Mucosa of stomach (tissue), 1 donor: ENCODE measurements around the gene IGF2BP3.

Source experiments
- H3K27me3 ChIP-seq: one replicate; pipeline ENCODE4 v1.7.0; 2013; ENCODE audit warnings: mild to moderate bottlenecking, low read length; ENCODE audit not compliant: control insufficient read depth, insufficient read depth
- H3K36me3 ChIP-seq: one replicate; pipeline ENCODE4 v1.7.0; 2013; ENCODE audit warnings: low read length; ENCODE audit not compliant: control insufficient read depth, insufficient read depth
- H3K4me1 ChIP-seq: one replicate; pipeline ENCODE4 v1.7.0; 2013; ENCODE audit warnings: mild to moderate bottlenecking, low read length; ENCODE audit not compliant: control insufficient read depth, insufficient read depth
- H3K4me3 ChIP-seq: one replicate; pipeline ENCODE4 v1.7.0; 2013; ENCODE audit warnings: low read length
- H3K9ac ChIP-seq: one replicate; pipeline ENCODE4 v1.7.0; 2013; ENCODE audit warnings: mild to moderate bottlenecking, low read length, moderate library complexity
- H3K9me3 ChIP-seq: one replicate; pipeline ENCODE4 v1.7.0; 2013; ENCODE audit warnings: mild to moderate bottlenecking, low read length, moderate library complexity; ENCODE audit not compliant: control insufficient read depth
- donor health status: Pancreatic carcinoma.

The IGF2BP3 gene

GRCh38 chr7:23443974-23444373 lies 26.3 kb downstream of the IGF2BP3 start:
- H3K27me3 ChIP-seq: no peaks in the 10 kb centered on the region
- H3K4me1 ChIP-seq: no peaks in the 10 kb centered on the region
- no peak overlapping the region for H3K9ac ChIP-seq
- no peaks in the 10 kb centered on the region for H3K9me3 ChIP-seq
- no peak overlapping the region for H3K4me3 ChIP-seq
- H3K36me3 ChIP-seq: no peaks in the 10 kb centered on the region

- H3K4me1 ChIP-seq: no peaks in the 10 kb centered on the region
- no peak overlapping the region for H3K4me3 ChIP-seq
- H3K9me3 ChIP-seq: no peaks in the 10 kb centered on the region
- no peak overlapping the region for H3K9ac ChIP-seq
- H3K27me3 ChIP-seq: no peaks in the 10 kb centered on the region
- no peaks in the 10 kb centered on the region for H3K36me3 ChIP-seq
Observed at GRCh38 chr7:23438171-23438570, 32.1 kb downstream of the IGF2BP3 start.

- H3K36me3 ChIP-seq: no peaks in the 10 kb centered on the region
- H3K27me3 ChIP-seq: peaks cover 2% of the 10 kb centered on the region
- no peaks in the 10 kb centered on the region for H3K4me1 ChIP-seq
- H3K4me3 ChIP-seq: no peak overlapping the region
- H3K9ac ChIP-seq: no peak overlapping the region
- no peaks in the 10 kb centered on the region for H3K9me3 ChIP-seq
Observed at GRCh38 chr7:23434147-23434917, 36.0 kb downstream of the IGF2BP3 start.

GRCh38 chr7:23431702-23432199 lies 38.5 kb downstream of the IGF2BP3 start:
- H3K36me3 ChIP-seq: no peaks in the 10 kb centered on the region
- H3K27me3 ChIP-seq: peaks cover 2% of the 10 kb centered on the region
- H3K9me3 ChIP-seq: no peaks in the 10 kb centered on the region
- H3K9ac ChIP-seq: no peak overlapping the region
- no peaks in the 10 kb centered on the region for H3K4me1 ChIP-seq
- H3K4me3 ChIP-seq: no peak overlapping the region

- H3K4me1 ChIP-seq: no peaks in the 10 kb centered on the region
- H3K27me3 ChIP-seq: peaks cover 2% of the 10 kb centered on the region
- no peaks in the 10 kb centered on the region for H3K36me3 ChIP-seq
- H3K9ac ChIP-seq: no peak overlapping the region
- no peaks in the 10 kb centered on the region for H3K9me3 ChIP-seq
- H3K4me3 ChIP-seq: no peak overlapping the region
Observed at GRCh38 chr7:23430893-23431259, 39.4 kb downstream of the IGF2BP3 start.

- H3K4me3 ChIP-seq: no peak overlapping the region
- H3K27me3 ChIP-seq: peaks cover 2% of the 10 kb centered on the region
Observed at GRCh38 chr7:23426876-23427275, 43.4 kb downstream of the IGF2BP3 start.

GRCh38 chr7:23422909-23423308 lies 47.4 kb downstream of the IGF2BP3 start:
- peak overlapping the region; percentile 15 for H3K9ac ChIP-seq
- H3K27me3 ChIP-seq: peaks cover 2% of the 10 kb centered on the region
- no peak overlapping the region for H3K4me3 ChIP-seq
- no peaks in the 10 kb centered on the region for H3K4me1 ChIP-seq
- H3K9me3 ChIP-seq: no peaks in the 10 kb centered on the region
- no peaks in the 10 kb centered on the region for H3K36me3 ChIP-seq

More at GRCh38 chr7:23426876-23427275, 43.4 kb downstream of the IGF2BP3 start:
- no peak overlapping the region for H3K9ac ChIP-seq
- H3K4me1 ChIP-seq: no peaks in the 10 kb centered on the region
- H3K36me3 ChIP-seq: no peaks in the 10 kb centered on the region
- H3K9me3 ChIP-seq: no peaks in the 10 kb centered on the region

GRCh38 chr7:23422384-23422783 lies 47.9 kb downstream of the IGF2BP3 start:
- peak overlapping the region; percentile 15 for H3K9ac ChIP-seq
- no peaks in the 10 kb centered on the region for H3K36me3 ChIP-seq
- no peaks in the 10 kb centered on the region for H3K9me3 ChIP-seq
- H3K27me3 ChIP-seq: peaks cover 2% of the 10 kb centered on the region
- no peak overlapping the region for H3K4me3 ChIP-seq
- no peaks in the 10 kb centered on the region for H3K4me1 ChIP-seq

GRCh38 chr7:23419845-23420244 lies 50.4 kb downstream of the IGF2BP3 start:
- Histone ChIP-seq H3K27me3 (peaks cover 2% of the 10 kb centered on the region), H3K9me3 (no peaks in the 10 kb centered on the region), H3K4me1 (no peaks in the 10 kb centered on the region), H3K4me3 (no peak overlapping the region), H3K36me3 (no peaks in the 10 kb centered on the region), H3K9ac (no peak overlapping the region)

- no peaks in the 10 kb centered on the region for H3K9me3 ChIP-seq
- no peaks in the 10 kb centered on the region for H3K4me1 ChIP-seq
- H3K4me3 ChIP-seq: no peak overlapping the region
- peaks cover 2% of the 10 kb centered on the region for H3K27me3 ChIP-seq
- no peak overlapping the region for H3K9ac ChIP-seq
- no peaks in the 10 kb centered on the region for H3K36me3 ChIP-seq
Observed at GRCh38 chr7:23419160-23419559, 51.1 kb downstream of the IGF2BP3 start.

GRCh38 chr7:23418046-23418445 lies 52.2 kb downstream of the IGF2BP3 start:
- H3K9ac ChIP-seq: no peak overlapping the region
- no peaks in the 10 kb centered on the region for H3K4me1 ChIP-seq
- H3K9me3 ChIP-seq: no peaks in the 10 kb centered on the region
- H3K36me3 ChIP-seq: no peaks in the 10 kb centered on the region
- H3K27me3 ChIP-seq: peaks cover 2% of the 10 kb centered on the region
- H3K4me3 ChIP-seq: no peak overlapping the region

GRCh38 chr7:23415198-23415597 lies 55.1 kb downstream of the IGF2BP3 start:
- H3K36me3 ChIP-seq: no peaks in the 10 kb centered on the region
- no peak overlapping the region for H3K4me3 ChIP-seq
- no peak overlapping the region for H3K9ac ChIP-seq
- no peaks in the 10 kb centered on the region for H3K9me3 ChIP-seq
- no peaks in the 10 kb centered on the region for H3K4me1 ChIP-seq
- no peaks in the 10 kb centered on the region for H3K27me3 ChIP-seq
